A673 (cell line): ENCODE results near the gene MAP3K7. TPM values are rescaled to one million over a fixed set of nuclear protein-coding genes. Genes with fewer than 3 reads are reported as not detected.
A peak's percentile ranks its signal among the peaks of the same experiment; 100 is the strongest.

Experiments used
- BruUV-seq: library from RNA; stranded (reverse); fragments of 400-500 nt; replicated peaks from 2 replicates; lab custom pipeline; 2021; lab: Mats Ljungman, UMichigan
- CTCF ChIA-PET: fragments of 300-600 bp; sonication (Branson Sonifier 250); formaldehyde crosslinking; loops from one replicate; lab custom pipeline; 2022; ENCODE audit warnings: antibody characterized with exemption; lab: Charles Lee
- POLR2A ChIA-PET: fragments of 300-600 bp; sonication (Branson Sonifier 250); formaldehyde crosslinking; loops from one replicate; lab custom pipeline; 2022; ENCODE audit warnings: antibody characterized with exemption; ENCODE audit not compliant: low non-redundant PET; lab: Charles Lee
- DNase-seq: peaks from one replicate; pipeline ENCODE4 v3.0.0-alpha.2; 2015; ENCODE audit warnings: low spot score
- H3K27ac ChIP-seq: fragments of 200-600 bp; sonication (generic); 2 replicates; pipeline ENCODE4 v1.5.1; 2016; ENCODE audit warnings: mixed run types, low read depth, mild to moderate bottlenecking, mixed read lengths, antibody characterized with exemption, low read length; ENCODE audit not compliant: poor library complexity, severe bottlenecking
- H3K27me3 ChIP-seq: fragments of 200-600 bp; sonication (generic); replicated peaks from 2 replicates; pipeline ENCODE4 v1.6.1; 2017; ENCODE audit warnings: mixed run types, low read depth, mild to moderate bottlenecking, mixed read lengths, antibody characterized with exemption, low read length; ENCODE audit not compliant: insufficient read depth, poor library complexity
- H3K36me3 ChIP-seq: fragments of 200-600 bp; sonication (generic); 2 replicates; pipeline ENCODE4 v1.6.1; 2016; ENCODE audit warnings: mixed run types, mild to moderate bottlenecking, mixed read lengths, antibody characterized with exemption, low read length; ENCODE audit not compliant: insufficient read depth, poor library complexity, severe bottlenecking
- H3K4me1 ChIP-seq: fragments of 200-600 bp; sonication (generic); 2 replicates; pipeline ENCODE4 v1.6.1; 2017; ENCODE audit warnings: mixed run types, mild to moderate bottlenecking, mixed read lengths, antibody characterized with exemption, low read length; ENCODE audit not compliant: insufficient read depth, poor library complexity, severe bottlenecking
- H3K4me3 ChIP-seq: fragments of 200-600 bp; sonication (generic); 2 replicates; pipeline ENCODE4 v1.5.1; 2016; ENCODE audit warnings: low read depth, mixed run types, mild to moderate bottlenecking, mixed read lengths, low read length; ENCODE audit not compliant: poor library complexity, severe bottlenecking
- H3K9me3 ChIP-seq: fragments of 200-600 bp; sonication (generic); 2 replicates; pipeline ENCODE4 v1.6.1; 2016; ENCODE audit warnings: mixed run types, low read depth, mild to moderate bottlenecking, mixed read lengths, antibody characterized with exemption, low read length; ENCODE audit not compliant: poor library complexity, severe bottlenecking
- CTCF ChIP-seq: fragments of 300-800, 200-600 bp; sonication (generic); conservative IDR thresholded peaks from 2 replicates; pipeline ENCODE4 v1.5.1; 2017; ENCODE audit warnings: low read depth, mild to moderate bottlenecking, antibody characterized with exemption, low read length, moderate library complexity, mixed read lengths
- EZH2 ChIP-seq: fragments of 200-600 bp; sonication (generic); IDR thresholded peaks from 2 replicates; pipeline ENCODE4 v1.6.1; 2017; ENCODE audit warnings: borderline replicate concordance, low read depth, mild to moderate bottlenecking, mixed read lengths, antibody characterized with exemption, low read length; ENCODE audit not compliant: poor library complexity, severe bottlenecking
- intact Hi-C: fragments of 100-400 bp; cut with micrococcal nuclease; formaldehyde crosslinking; loops from one replicate; pipeline ENCODE4 v1.10.0; 2022; ENCODE audit not compliant: unreplicated experiment
- total RNA-seq: library from RNA; stranded (reverse); gene quantifications from 2 replicates; pipeline ENCODE4 v1.2.3, GENCODE V29; 2021

Gene MAP3K7
- total RNA-seq, 1 experiment from 2014 or later, result 35.6 TPM

GRCh38 chr6:90537723-90538258 lies 49.1 kb downstream of the MAP3K7 start:
- H3K4me1 ChIP-seq, result peaks cover 25% of the 10 kb centered on the region
- ChIA-PET CTCF (no interaction called here), POLR2A (no interaction called here)
- peak; percentile 72 for DNase-seq
- no peaks in the 10 kb centered on the region for H3K27me3 ChIP-seq
- TF ChIP-seq CTCF (no peak), EZH2 (no peak)
- H3K9me3 ChIP-seq, result no peaks in the 10 kb centered on the region
- H3K4me3 ChIP-seq, result no peak overlapping the region
- intact Hi-C loops, result no loop called here
- BruUV-seq, result no TSS peak
- no peak overlapping the region for H3K27ac ChIP-seq
- H3K36me3 ChIP-seq, result no peaks in the 10 kb centered on the region

GRCh38 chr6:90537027-90537426 lies 49.8 kb downstream of the MAP3K7 start:
- no peak for TF ChIP-seq EZH2
- no peak for TF ChIP-seq CTCF
- no peaks in the 10 kb centered on the region for H3K36me3 ChIP-seq
- H3K4me1 ChIP-seq, result peaks cover 25% of the 10 kb centered on the region
- H3K4me3 ChIP-seq, result no peak overlapping the region
- no peaks in the 10 kb centered on the region for H3K27me3 ChIP-seq
- intact Hi-C loops, result no loop called here
- DNase-seq, result peak; percentile 42
- ChIA-PET CTCF (no interaction called here), POLR2A (interaction anchor here (0.6 kb wide), 1 partner anchor 662 kb away, joined by 3 read pairs; no protein-coding TSS in a partner anchor)
- no peaks in the 10 kb centered on the region for H3K9me3 ChIP-seq
- no TSS peak for BruUV-seq
- no peak overlapping the region for H3K27ac ChIP-seq

- DNase-seq, result no peak
- TF ChIP-seq CTCF (no peak), EZH2 (no peak)
- no TSS peak for BruUV-seq
- Histone ChIP-seq H3K4me3 (no peak overlapping the region), H3K4me1 (peaks cover 25% of the 10 kb centered on the region), H3K36me3 (no peaks in the 10 kb centered on the region), H3K27ac (no peak overlapping the region), H3K9me3 (no peaks in the 10 kb centered on the region), H3K27me3 (no peaks in the 10 kb centered on the region)
- CTCF ChIA-PET, result no interaction called here
- intact Hi-C loops, result no loop called here
- POLR2A ChIA-PET, result interaction anchor here (0.6 kb wide), 1 partner anchor 661 kb away, joined by 3 read pairs; no protein-coding TSS in a partner anchor
Observed at GRCh38 chr6:90536520-90536919, 50.4 kb downstream of the MAP3K7 start.
